DMS 273 treated with DMSO at 0.1 percent for 48 hours (cell line): ENCODE data around the gene ZSCAN5C.
"Not testable (repeated sequence)": the region's sequence is repeated elsewhere in the genome, so short reads cannot be mapped to it uniquely, and the experiment has no call there.

Experiments used
- DNase-seq: peaks from one replicate; lab custom pipeline; 2025; lab: John Stamatoyannopoulos, UW

ZSCAN5C gene

GRCh38 chr19:56201973-56202372, at the start of gene ZSCAN5C:
ZSCAN5C (plus strand) TSS chr19:56202273; CDS start chr19:56205914, 3,641 bp downstream.
- DNase-seq: no peak

- DNase-seq: no peak
Observed at GRCh38 chr19:56152644-56153043, 49.4 kb upstream of the ZSCAN5C start.

- no peak for DNase-seq
Observed at GRCh38 chr19:56153507-56153906, 48.6 kb upstream of the ZSCAN5C start.

GRCh38 chr19:56155124-56155687, 46.9 kb upstream of the ZSCAN5C start:
- no peak for DNase-seq

- DNase-seq: no peak
Observed at GRCh38 chr19:56156768-56157167, 45.3 kb upstream of the ZSCAN5C start.

GRCh38 chr19:56158170-56158757, 43.8 kb upstream of the ZSCAN5C start:
- no peak for DNase-seq

GRCh38 chr19:56159009-56159559, 43.0 kb upstream of the ZSCAN5C start:
- DNase-seq: no peak

- no peak for DNase-seq
Observed at GRCh38 chr19:56159622-56160271, 42.3 kb upstream of the ZSCAN5C start.

GRCh38 chr19:56161534-56161933, 40.5 kb upstream of the ZSCAN5C start:
- no peak for DNase-seq

GRCh38 chr19:56162258-56162657, 39.8 kb upstream of the ZSCAN5C start:
- no peak for DNase-seq

GRCh38 chr19:56163097-56163496, 39.0 kb upstream of the ZSCAN5C start:
- no peak for DNase-seq

GRCh38 chr19:56167064-56167578, 35.0 kb upstream of the ZSCAN5C start:
- no peak for DNase-seq

- no peak for DNase-seq
Observed at GRCh38 chr19:56170261-56170660, 31.8 kb upstream of the ZSCAN5C start.

- DNase-seq: no peak
Observed at GRCh38 chr19:56174086-56174485, 28.0 kb upstream of the ZSCAN5C start.

GRCh38 chr19:56174550-56174949, 27.5 kb upstream of the ZSCAN5C start:
- DNase-seq: no peak

GRCh38 chr19:56175861-56176307, 26.2 kb upstream of the ZSCAN5C start, which contains the start of gene GALP:
GALP (plus strand) TSS chr19:56176008; CDS start chr19:56177109, 1,101 bp downstream.
- DNase-seq: not testable (repeated sequence)

GRCh38 chr19:56176310-56176709, 25.8 kb upstream of the ZSCAN5C start:
- DNase-seq: not testable (repeated sequence)

GRCh38 chr19:56176881-56177280, 25.2 kb upstream of the ZSCAN5C start:
- no peak for DNase-seq

GRCh38 chr19:56177564-56178243, 24.4 kb upstream of the ZSCAN5C start:
- no peak for DNase-seq

GRCh38 chr19:56189785-56190184, 12.3 kb upstream of the ZSCAN5C start:
- DNase-seq: no peak

- DNase-seq: no peak
Observed at GRCh38 chr19:56191115-56191514, 11.0 kb upstream of the ZSCAN5C start.

GRCh38 chr19:56191711-56192110, 10.4 kb upstream of the ZSCAN5C start:
- no peak for DNase-seq
